K562 (cell line): ENCODE results near the gene SRCIN1.

Experiments
- ARID1B ChIP-seq: fragments of 450-650 bp; IDR thresholded peaks from 2 replicates; pipeline ENCODE4 v1.6.1; 2016; ENCODE audit warnings: antibody characterized with exemption, mild to moderate bottlenecking, inconsistent platforms
- CREBBP ChIP-seq: IDR thresholded peaks from one replicate; pipeline ENCODE4 v1.6.1; 2012; ENCODE audit warnings: low read depth, mild to moderate bottlenecking, control low read depth, inconsistent platforms, low read length
- CTCF ChIP-seq, 3 experiments: IDR thresholded peaks in 2 of 3; conservative IDR thresholded peaks in 1 of 3; 2 replicates each; pipeline ENCODE4 v1.5.1; 2011 to 2012; ENCODE audit warnings: low read length in 3 of 3, mild to moderate bottlenecking in 3 of 3, control low read depth in 2 of 3, improper control_type of control experiment in 1 of 3, inconsistent platforms in 1 of 3, low read depth in 1 of 3, mixed read lengths in 1 of 3, moderate library complexity in 1 of 3; ENCODE audit not compliant: insufficient read depth in 2 of 3
- E2F5 ChIP-seq: sonication (generic); formaldehyde crosslinking; IDR thresholded peaks from 2 replicates; pipeline ENCODE4 v1.8.0; 2022; ENCODE audit warnings: mild to moderate bottlenecking, missing genetic modification reagents
- FOXP1 ChIP-seq: sonication (generic); formaldehyde crosslinking; IDR thresholded peaks from 2 replicates; pipeline ENCODE4 v1.8.0; 2022; ENCODE audit warnings: mild to moderate bottlenecking, missing genetic modification reagents
- SMAD3 ChIP-seq: fragments of 450-650 bp; formaldehyde crosslinking; conservative IDR thresholded peaks from 2 replicates; pipeline ENCODE4 v1.4.0; 2020; ENCODE audit warnings: mild to moderate bottlenecking
- ZBTB33 ChIP-seq: sonication (generic); formaldehyde crosslinking; IDR thresholded peaks from 2 replicates; pipeline ENCODE4 v1.8.1; 2023; ENCODE audit warnings: mild to moderate bottlenecking, missing genetic modification reagents
- ZNF140 ChIP-seq: fragments of 250-450 bp; sonication (Bioruptor Pico); IDR thresholded peaks from 2 replicates; pipeline ENCODE4 v1.8.0; 2021; ENCODE audit warnings: moderate library complexity, mild to moderate bottlenecking, inconsistent platforms
- ZNF75A ChIP-seq: fragments of 450-650 bp; formaldehyde crosslinking; IDR thresholded peaks from 2 replicates; pipeline ENCODE4 v1.4.0; 2020; ENCODE audit warnings: mild to moderate bottlenecking

GRCh38 chr17:38587203-38587602 lies 18.5 kb downstream of the SRCIN1 start:
- no peak for TF ChIP-seq ZNF140 (CRISPR knock-in tag)
- no peak for TF ChIP-seq ZNF75A (CRISPR knock-in tag)
- no peak for TF ChIP-seq FOXP1 (CRISPR knock-in tag)
- no peak for TF ChIP-seq SMAD3 (CRISPR knock-in tag)
- no peak for TF ChIP-seq E2F5 (CRISPR knock-in tag)
- no peak for TF ChIP-seq ARID1B
- no peak for TF ChIP-seq CREBBP
- no peak for TF ChIP-seq CTCF (IDR thresholded peaks at IDR 0.05 in 2 of 3, conservative IDR thresholded peaks at IDR 0.05 in 1 of 3; ENCODE audit: insufficient read depth in 2 of 3, low read depth in 1 of 3, low read length in 3 of 3)
- TF ChIP-seq ZBTB33 (CRISPR knock-in tag), result no peak
